ENCODE data around the gene ATE1. TPM values are rescaled to one million over a fixed set of nuclear protein-coding genes. Genes with fewer than 3 reads are reported as not detected.

The ATE1 gene
- polyA plus RNA-seq, 2 of the 4 experiments (the other 2 are of a cell fraction), result 27.2 to 58.8 TPM

GRCh38 chr10:121797490-121797889, 130.3 kb downstream of the ATE1 start (continued):
- TF ChIP-seq REST (IDR thresholded peaks at IDR 0.05), result no peak
- TF ChIP-seq RARB (CRISPR knock-in tag; IDR thresholded peaks at IDR 0.05), result no peak
- no peak for TF ChIP-seq PHF8 (IDR thresholded peaks at IDR 0.05; ENCODE audit: borderline replicate concordance, low read depth)
- TF ChIP-seq NFE2L2 (conservative IDR thresholded peaks at IDR 0.05; ENCODE audit: low read length), result no peak
- no peak for TF ChIP-seq KDM1A (IDR thresholded peaks at IDR 0.05; ENCODE audit: low read depth)
- no peak for TF ChIP-seq CHD2 (IDR thresholded peaks at IDR 0.05; ENCODE audit: low read length, partially characterized antibody)
- TF ChIP-seq ESRRA (IDR thresholded peaks at IDR 0.05; ENCODE audit: borderline replicate concordance, low read length), result no peak
- no peak for TF ChIP-seq ZNF302 (CRISPR knock-in tag; IDR thresholded peaks at IDR 0.05)

GRCh38 chr10:121796342-121796741, 131.5 kb downstream of the ATE1 start:
- POLR2A ChIA-PET, result no interaction called here
- DNase-seq (ENCODE audit: low read depth in 1 of 2, low spot score in 1 of 2), result no peak
- no peak for ATAC-seq
- WGBS (ENCODE audit: missing lambda C conversion rate), result 78% methylated on average over 3 of the region's 3 CpGs
- no peak overlapping the region for H3K4me2 ChIP-seq
- CTCF ChIA-PET, result no interaction called here
- H3K27ac ChIP-seq, result no peak overlapping the region
- no peak for FAIRE-seq
- H3K9me3 ChIP-seq, result no peaks in the 10 kb centered on the region
- H3K4me3 ChIP-seq, result no peak overlapping the region
- H3K4me1 ChIP-seq, result no peaks in the 10 kb centered on the region
- no peak for TF ChIP-seq JUN (IDR thresholded peaks at IDR 0.05)
- no peak for TF ChIP-seq MYC (IDR thresholded peaks at IDR 0.05; ENCODE audit: borderline replicate concordance, low read length)
- no peak for TF ChIP-seq RAD21 (conservative IDR thresholded peaks at IDR 0.05 in 1 of 2, IDR thresholded peaks at IDR 0.05 in 1 of 2)
- no peak for TF ChIP-seq RNF2 (IDR thresholded peaks at IDR 0.05; ENCODE audit: borderline replicate concordance, low read depth)
- TF ChIP-seq HOXA7 (CRISPR knock-in tag; IDR thresholded peaks at IDR 0.05), result no peak
- no peak for TF ChIP-seq ELK1 (IDR thresholded peaks at IDR 0.05; ENCODE audit: low read depth, low read length)
- TF ChIP-seq FOXS1 (CRISPR knock-in tag; IDR thresholded peaks at IDR 0.05), result no peak
- no peak for TF ChIP-seq ATOH8 (CRISPR knock-in tag; IDR thresholded peaks at IDR 0.05; ENCODE audit: low read depth)
- no peak for TF ChIP-seq ZSCAN20 (CRISPR knock-in tag; IDR thresholded peaks at IDR 0.05)
- TF ChIP-seq JUNB (IDR thresholded peaks at IDR 0.05), result no peak
- TF ChIP-seq SMC3 (IDR thresholded peaks at IDR 0.05), result no peak
- no peak for TF ChIP-seq HDAC2 (IDR thresholded peaks at IDR 0.05)
- TF ChIP-seq ZNF302 (CRISPR knock-in tag; IDR thresholded peaks at IDR 0.05), result no peak
- TF ChIP-seq CBX8 (IDR thresholded peaks at IDR 0.05), result no peak
- no peak for TF ChIP-seq E2F6 (IDR thresholded peaks at IDR 0.05; ENCODE audit: borderline replicate concordance, low read depth)
- TF ChIP-seq RARB (CRISPR knock-in tag; IDR thresholded peaks at IDR 0.05), result no peak
- TF ChIP-seq ZC3H11A (IDR thresholded peaks at IDR 0.05), result no peak
- no peak for TF ChIP-seq ESRRA (IDR thresholded peaks at IDR 0.05; ENCODE audit: borderline replicate concordance, low read length)

Data from A549 (cell line).